Stomach (tissue), 9 donors: ENCODE data around the gene TRIP4. TPM values are rescaled to one million over a fixed set of nuclear protein-coding genes. Genes with fewer than 3 reads are reported as not detected.

Experiments
- DNase-seq, 2 donors: peaks; one replicate each; pipeline versions ENCODE4 v3.0.0 to v3.0.0-alpha.2; 2013 to 2019
- H3K27ac ChIP-seq, 5 donors: fragments of 200-600 bp in 4 of 5; sonication (generic) in 4 of 5; one replicate each; pipeline ENCODE4 v1.5.1; 2013 to 2019; ENCODE audit warnings: mild to moderate bottlenecking in 1 of 5, moderate library complexity in 1 of 5
- H3K27me3 ChIP-seq, 3 donors: fragments of 200-600 bp; sonication (generic); one replicate each; pipeline ENCODE4 v1.5.1; 2017 to 2019; ENCODE audit warnings: mixed run types in 1 of 3
- H3K36me3 ChIP-seq, 4 donors: fragments of 200-600 bp; sonication (generic); 1 replicate in 3 of 4; 2 replicates in 1 of 4; pipeline ENCODE4 v1.5.1; 2016 to 2019
- H3K4me1 ChIP-seq, 4 donors: fragments of 200-600 bp; sonication (generic); one replicate each; pipeline ENCODE4 v1.5.1; 2016 to 2019
- H3K4me3 ChIP-seq, 4 donors: fragments of 200-600 bp; sonication (generic) in 3 of 4; one replicate each; pipeline ENCODE4 v1.5.1; 2016 to 2019; ENCODE audit warnings: mild to moderate bottlenecking in 1 of 4
- H3K9me3 ChIP-seq, 4 donors: fragments of 200-600 bp; sonication (generic); one replicate each; pipeline ENCODE4 v1.5.1; 2016 to 2019
- CTCF ChIP-seq, 7 experiments: fragments of 450-650 bp in 4 of 7; fragments of 200-600 bp in 3 of 7; sonication (generic) in 3 of 7; IDR thresholded peaks; one replicate each; pipeline ENCODE4 v1.5.1; 2016 to 2019; ENCODE audit warnings: antibody characterized with exemption in 7 of 7, control low read depth in 2 of 7, mild to moderate bottlenecking in 1 of 7
- EP300 ChIP-seq: sonication (generic); formaldehyde crosslinking; IDR thresholded peaks from one replicate; pipeline ENCODE4 v1.6.1; 2017; ENCODE audit warnings: antibody characterized with exemption
- POLR2A ChIP-seq, 4 donors: fragments of 450-650 bp; IDR thresholded peaks; one replicate each; pipeline ENCODE4 v1.6.1; 2016; ENCODE audit warnings: antibody characterized with exemption in 4 of 4, control low read depth in 2 of 4, mild to moderate bottlenecking in 1 of 4, moderate library complexity in 1 of 4
- POLR2AphosphoS5 ChIP-seq, 3 donors: sonication (generic); formaldehyde crosslinking; IDR thresholded peaks; one replicate each; pipeline ENCODE4 v1.6.1; 2016; ENCODE audit warnings: antibody characterized with exemption in 3 of 3
- WGBS, 5 donors: extraction: QIAGEN DNeasy Blood & Tissue Kit in 3 of 5; methylation state at CpG; one replicate each; pipeline versions ENCODE4 v1.1.5 to v1.1.7; 2013 to 2018; 5-methylcytosine and 5-hydroxymethylcytosine counted together
- intact Hi-C: fragments of 100-400 bp; cut with DNase I; formaldehyde crosslinking; loops from one replicate; pipeline ENCODE4 v1.15.1; 2023; ENCODE audit warnings: low total_unique reads
- polyA plus RNA-seq, 3 donors: library from polyadenylated mRNA; stranded (reverse); fragments of 200-250 nt; gene quantifications; one replicate each; pipeline ENCODE4 v1.2.3, GENCODE V29; 2013
- total RNA-seq, 5 donors: library from RNA; depleted of rRNA; stranded (reverse); fragments of >200 nt; gene quantifications; one replicate each; pipeline versions ENCODE4 v1.1.0 to v1.2.3, GENCODE V29; 2014 to 2016
- donor health status: healthy with polysubstance abuse.
- donor health status: Bipolar disorder and iron deficiency.
- donor health status: healthy.

TRIP4 gene
- total and polyA plus RNA-seq, 8 donors: 1.8 to 59.4 (median 19.1) TPM

- Histone ChIP-seq H3K27me3 (no peaks in the 10 kb centered on the region), H3K36me3 (peaks cover 9 to 94% (median 67%) of the 10 kb centered on the region in 4 donors), H3K4me1 (peaks cover 0 to 17% (median 6%) of the 10 kb centered on the region in 4 donors), H3K4me3 (no peak overlapping the region), H3K9me3 (no peaks in the 10 kb centered on the region), H3K27ac (peak overlapping the region in 2 of 5 donors; percentile 49 to 53)
- intact Hi-C loops: loop anchor here (10.0 kb wide), 1 partner anchor 245 kb away; no protein-coding TSS in a partner anchor
- TF ChIP-seq POLR2A (IDR thresholded peaks at IDR 0.05) (no peak), POLR2AphosphoS5 (IDR thresholded peaks at IDR 0.05) (no peak), EP300 (no peak), CTCF (IDR thresholded peaks at IDR 0.05) (no peak)
- DNase-seq: no peak
Observed at GRCh38 chr15:64429448-64429847, 41.8 kb downstream of the TRIP4 start.

- H3K4me1 ChIP-seq: peaks cover 0 to 17% (median 6%) of the 10 kb centered on the region in 4 donors
- peaks cover 9 to 87% (median 62%) of the 10 kb centered on the region in 4 donors for H3K36me3 ChIP-seq
- no peak overlapping the region for H3K4me3 ChIP-seq
- H3K9me3 ChIP-seq: no peaks in the 10 kb centered on the region
- no peaks in the 10 kb centered on the region for H3K27me3 ChIP-seq
- WGBS, 5 donors: 22 to 38% (median 33%) methylated on average over 3 of the region's 3 CpGs
- peak in 1 of 2 donors; percentile 82 for DNase-seq
- peak overlapping the region in 3 of 5 donors; percentile 40 to 53 (median 49) for H3K27ac ChIP-seq
- TF ChIP-seq POLR2AphosphoS5 (IDR thresholded peaks at IDR 0.05) (peak in 2 of 3 donors; percentile 6 to 28), POLR2A (IDR thresholded peaks at IDR 0.05) (no peak)
- intact Hi-C loops: loop anchor here (10.0 kb wide), 1 partner anchor 245 kb away; no protein-coding TSS in a partner anchor
Observed at GRCh38 chr15:64430000-64430735, 42.5 kb downstream of the TRIP4 start.

- no peak for DNase-seq
- Histone ChIP-seq H3K4me1 (peaks cover 0 to 3% (median under 1%) of the 10 kb centered on the region in 4 donors), H3K27me3 (no peaks in the 10 kb centered on the region), H3K36me3 (peaks cover 0 to 24% (median 18%) of the 10 kb centered on the region in 4 donors), H3K4me3 (no peak overlapping the region), H3K9me3 (no peaks in the 10 kb centered on the region), H3K27ac (no peak overlapping the region)
- TF ChIP-seq POLR2AphosphoS5 (IDR thresholded peaks at IDR 0.05) (no peak), POLR2A (IDR thresholded peaks at IDR 0.05) (no peak), CTCF (IDR thresholded peaks at IDR 0.05) (no peak), EP300 (no peak)
- WGBS, 5 donors: 95 to 100% (median 98%) methylated on average over 1 of the region's 1 CpG
- intact Hi-C loops: no loop called here
Observed at GRCh38 chr15:64437982-64438381, 50.3 kb downstream of the TRIP4 start.

GRCh38 chr15:64438653-64439447, 51.2 kb downstream of the TRIP4 start:
- peaks cover 0 to 17% (median 9%) of the 10 kb centered on the region in 4 donors for H3K36me3 ChIP-seq
- DNase-seq: no peak
- intact Hi-C loops: no loop called here
- no peak overlapping the region for H3K4me3 ChIP-seq
- peaks cover 7 to 11% (median 9%) of the 10 kb centered on the region in 4 donors for H3K4me1 ChIP-seq
- 71 to 83% (median 77%) methylated on average over 6 of the region's 6 CpGs for WGBS, 5 donors
- H3K9me3 ChIP-seq: no peaks in the 10 kb centered on the region
- H3K27me3 ChIP-seq: no peaks in the 10 kb centered on the region
- no peak overlapping the region for H3K27ac ChIP-seq
- TF ChIP-seq EP300 (no peak), CTCF (IDR thresholded peaks at IDR 0.05) (no peak), POLR2A (IDR thresholded peaks at IDR 0.05) (no peak), POLR2AphosphoS5 (IDR thresholded peaks at IDR 0.05) (no peak)
